HuH-7 (cell line): ENCODE data around the gene FBXW11.
A peak's percentile ranks its signal among the peaks of the same experiment; 100 is the strongest.
"Not testable (repeated sequence)": the region's sequence is repeated elsewhere in the genome, so short reads cannot be mapped to it uniquely, and the experiment has no call there.

Experiments
- DNase-seq: peaks from one replicate; pipeline ENCODE4 v3.0.0; 2011; ENCODE audit warnings: low spot score

Gene FBXW11

DNA sequence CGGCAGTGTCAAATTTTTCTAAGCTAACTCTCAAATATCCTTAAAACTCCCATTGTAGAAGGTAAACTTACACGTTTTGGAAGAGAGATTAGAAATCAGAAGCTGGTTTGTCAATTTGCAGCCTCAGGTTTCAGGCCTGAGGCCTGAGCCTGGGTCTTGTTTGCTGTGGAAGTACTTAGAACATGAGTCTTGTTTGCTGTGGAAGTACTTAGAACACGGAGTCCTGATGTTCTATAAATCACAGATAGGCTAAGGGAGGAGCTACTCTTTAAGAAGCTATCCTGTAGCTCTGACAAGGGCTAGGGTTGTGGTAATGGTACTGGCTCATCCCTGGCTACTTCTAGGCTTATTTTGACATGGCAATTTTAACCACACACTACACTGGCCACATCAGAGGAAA is 97.8 kb downstream of the FBXW11 start:
- DNase-seq: no peak

DNA sequence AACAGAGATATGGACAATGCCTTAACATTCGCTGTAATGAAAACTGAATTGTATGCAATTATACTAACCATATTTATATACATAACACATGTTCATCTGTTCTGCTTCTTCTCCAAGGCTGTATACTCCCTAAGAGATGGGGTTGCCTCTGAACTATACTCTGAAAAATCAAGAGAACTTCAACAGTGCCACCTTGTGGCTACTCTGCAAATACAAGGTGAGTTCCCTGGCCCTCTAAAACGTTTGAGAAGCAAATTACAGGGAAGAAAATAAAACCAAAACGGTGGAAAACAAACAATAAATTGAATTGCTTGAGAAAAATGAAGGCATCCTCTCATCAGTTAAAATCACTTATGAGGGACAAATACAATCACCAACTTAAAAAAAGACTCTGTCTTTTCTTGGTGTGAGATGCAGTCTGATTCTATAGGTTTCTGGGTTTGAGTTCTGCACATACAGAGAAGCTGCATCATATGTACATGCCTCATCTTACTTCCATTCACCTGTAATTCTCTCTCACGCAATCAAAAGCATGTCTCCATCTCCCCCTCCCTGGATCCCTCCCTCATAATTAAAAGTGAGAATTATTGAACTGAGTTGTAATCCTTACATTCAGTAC is 98.6 kb downstream of the FBXW11 start:
- DNase-seq: peak; percentile 40

DNA sequence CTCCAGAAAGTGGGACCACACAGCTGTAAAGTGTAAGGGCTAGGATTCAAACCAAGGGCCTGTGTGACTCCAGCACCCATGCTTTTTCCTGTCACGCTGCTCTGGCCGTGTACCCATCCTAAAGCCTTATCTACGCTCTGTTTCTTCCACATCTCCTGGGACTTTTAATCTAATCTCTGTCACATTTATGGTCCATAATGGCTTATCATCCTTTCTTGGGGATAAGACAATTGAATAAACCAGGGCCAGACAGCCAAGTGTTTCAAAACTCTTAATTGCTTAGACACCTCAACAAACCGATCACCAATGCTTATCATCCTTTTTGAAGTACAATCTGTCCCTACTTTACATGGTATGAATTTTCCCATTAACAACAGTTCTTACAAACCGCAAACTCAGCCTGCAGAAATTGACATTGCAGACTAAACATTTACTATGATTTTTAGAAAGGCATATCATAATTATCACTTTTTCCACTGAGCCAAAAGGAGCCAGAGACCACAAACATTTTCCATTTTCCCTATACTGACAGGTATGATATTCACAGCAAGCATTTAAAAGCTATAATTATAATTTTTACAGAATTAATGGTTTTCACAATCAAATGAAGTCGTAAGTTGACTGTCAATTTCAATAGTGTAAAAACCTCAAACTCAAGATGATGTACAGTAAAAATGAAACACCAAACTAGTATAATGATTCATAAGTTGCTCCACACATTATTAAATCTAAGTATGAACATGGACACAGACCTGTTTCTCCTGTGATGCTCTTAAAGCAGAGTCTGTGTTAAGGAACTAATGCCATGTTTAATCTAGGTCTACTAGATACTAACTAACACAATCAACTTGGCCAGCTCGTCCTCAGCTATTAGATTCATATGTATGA is 99.5 kb downstream of the FBXW11 start:
- no peak for DNase-seq

DNA sequence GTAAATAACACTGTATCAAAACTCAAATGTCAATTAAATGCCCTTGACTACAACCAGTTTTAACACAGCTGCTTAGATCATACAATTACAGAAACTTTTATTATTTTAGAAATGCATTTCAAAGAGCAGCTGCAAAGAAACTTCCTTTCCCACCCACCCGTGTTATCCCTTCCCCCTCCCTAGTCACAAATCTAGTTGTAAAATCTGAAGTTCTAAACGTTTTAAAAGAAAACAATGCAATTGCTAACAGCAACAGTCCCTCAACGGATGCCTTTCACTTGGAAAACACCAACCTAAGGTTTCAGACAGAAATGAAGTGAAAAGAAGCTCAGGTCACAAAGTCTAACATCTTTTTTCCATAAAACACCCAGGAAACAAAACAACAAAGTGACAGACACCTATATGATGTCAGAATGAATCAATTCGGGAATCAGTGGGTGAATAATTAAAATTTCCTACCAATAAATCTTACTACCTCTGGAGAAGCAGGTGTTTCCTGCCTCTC is 100.3 kb downstream of the FBXW11 start:
- DNase-seq: no peak

DNA sequence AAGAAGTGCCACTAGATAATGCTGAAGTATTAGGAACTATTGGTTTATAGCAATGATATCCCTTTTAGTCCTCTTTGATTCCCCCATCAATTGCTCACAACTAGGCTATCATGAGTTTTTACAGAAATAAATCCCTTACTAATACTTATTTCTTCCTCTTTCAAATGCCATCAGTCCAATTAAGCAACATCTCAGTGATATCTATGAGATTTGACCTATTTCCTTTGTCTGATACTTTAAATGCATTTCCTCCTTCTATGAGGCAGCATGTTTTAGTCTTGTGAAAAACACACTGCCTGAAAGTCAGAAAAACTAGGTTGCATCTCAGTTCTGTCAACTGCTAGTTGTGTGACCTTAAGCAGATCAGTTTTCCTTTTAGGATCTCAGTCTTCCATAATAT is 101.6 kb downstream of the FBXW11 start:
- no peak for DNase-seq

DNA sequence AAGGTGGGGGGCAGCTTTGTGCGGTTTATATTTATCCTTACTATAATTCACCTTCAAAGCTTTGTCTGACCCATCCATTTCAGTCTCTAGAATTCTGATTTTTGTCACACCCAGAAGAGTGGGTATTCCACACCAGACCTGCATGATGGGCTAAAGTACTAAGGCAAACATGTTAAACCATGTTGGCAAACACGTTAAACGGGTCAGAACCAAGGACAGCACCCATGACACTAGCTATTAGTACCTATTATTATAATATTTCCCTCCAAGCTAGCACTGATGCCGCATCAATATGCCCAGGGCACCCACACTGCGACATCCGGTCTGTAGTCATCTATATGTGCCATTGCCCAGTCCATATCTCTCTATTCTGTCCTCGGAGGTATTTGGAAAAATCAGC is 104.7 kb downstream of the FBXW11 start:
- no peak for DNase-seq

DNA sequence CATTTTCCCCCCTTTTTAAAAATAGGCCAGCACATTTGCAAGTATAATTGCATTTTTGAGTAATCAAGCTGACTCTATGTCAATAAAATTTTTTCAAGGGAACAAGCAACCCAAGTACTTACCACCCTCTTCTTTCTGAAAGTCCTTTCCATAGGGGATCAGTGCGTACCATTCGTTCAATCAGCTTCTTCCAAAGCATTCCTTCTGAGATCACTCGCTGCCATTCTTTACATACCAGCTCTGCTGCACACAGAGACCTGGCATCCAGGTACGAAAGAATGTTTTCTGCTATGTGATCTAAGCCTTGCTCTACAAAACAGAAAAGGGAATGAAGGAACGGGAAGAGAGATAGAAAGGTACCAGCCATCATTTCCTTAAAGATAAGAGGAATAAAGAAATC is 106.6 kb downstream of the FBXW11 start:
- no peak for DNase-seq

DNA sequence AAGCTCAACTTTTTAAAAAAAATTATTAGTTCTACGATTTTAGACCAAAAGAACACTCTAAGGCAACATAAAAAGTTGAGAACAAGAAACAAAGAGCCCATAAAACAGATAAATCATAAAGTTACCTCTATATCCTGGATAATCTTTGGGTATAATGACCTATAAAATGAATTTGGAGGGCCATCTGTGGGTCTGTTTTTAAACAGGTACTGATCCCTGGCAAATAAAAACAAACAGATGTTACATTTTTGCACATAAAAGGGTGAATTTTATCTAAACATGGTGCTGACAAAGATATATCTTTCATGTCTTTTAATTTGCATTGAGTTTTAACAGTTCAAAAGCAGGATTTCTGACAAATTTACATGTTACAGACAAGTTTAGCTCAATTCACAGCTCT is 107.6 kb downstream of the FBXW11 start:
- no peak for DNase-seq

DNA sequence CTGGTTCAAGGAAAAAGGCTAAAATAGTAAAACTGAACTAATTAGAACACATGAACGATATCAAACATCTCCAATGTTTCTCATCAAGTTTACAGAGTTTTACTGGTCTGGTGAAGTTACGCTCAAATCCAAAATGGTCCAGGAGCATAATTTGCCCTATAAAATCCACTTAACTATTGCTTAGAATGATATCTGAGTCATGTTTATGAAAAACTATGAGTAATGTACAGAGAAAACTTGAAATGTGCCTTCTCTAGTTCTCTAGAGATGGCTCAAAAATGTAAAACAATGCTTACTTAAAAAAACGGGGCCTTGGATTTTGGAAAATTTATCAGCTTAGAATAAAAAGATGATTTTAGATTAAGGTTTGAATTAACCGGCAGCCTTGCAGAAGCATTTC is 108.1 kb downstream of the FBXW11 start:
- DNase-seq: no peak

DNA sequence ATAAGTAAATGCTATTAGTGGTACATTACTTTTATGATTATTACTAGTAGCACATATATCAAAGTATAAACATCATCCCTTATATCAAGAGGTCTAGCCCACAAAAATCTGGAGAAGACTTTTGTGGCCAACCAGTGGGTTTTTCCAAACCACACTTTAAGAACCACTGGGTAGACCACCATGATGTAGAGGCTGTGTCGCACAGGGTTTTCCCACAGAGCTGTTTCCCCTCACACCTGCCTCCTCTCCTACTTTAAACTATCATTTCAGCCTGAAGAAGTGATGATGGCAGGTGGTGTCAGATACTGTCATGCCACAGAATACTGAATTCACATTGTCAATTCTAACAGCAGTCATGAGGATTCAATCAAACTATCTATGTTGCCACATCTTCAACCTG is 109.2 kb downstream of the FBXW11 start:
- DNase-seq: no peak

DNA sequence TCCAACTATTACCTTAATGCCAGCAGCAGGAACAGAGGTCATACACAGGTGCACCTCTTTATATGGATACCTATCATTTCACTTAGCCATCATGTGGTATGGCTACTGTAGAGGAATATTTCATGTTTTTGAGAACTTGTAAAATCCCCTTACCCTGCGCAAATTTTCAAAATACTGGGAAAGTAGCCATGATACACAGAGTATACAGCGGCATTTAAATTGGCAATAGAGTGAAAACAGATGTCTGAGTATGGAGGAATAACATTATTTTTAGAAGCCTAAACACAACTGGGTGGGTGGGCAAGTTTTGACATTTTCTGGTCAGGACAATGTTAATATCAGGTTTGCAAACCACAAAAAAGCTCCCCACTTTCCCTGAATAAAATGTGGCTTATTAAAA is 111.4 kb downstream of the FBXW11 start:
- no peak for DNase-seq

DNA sequence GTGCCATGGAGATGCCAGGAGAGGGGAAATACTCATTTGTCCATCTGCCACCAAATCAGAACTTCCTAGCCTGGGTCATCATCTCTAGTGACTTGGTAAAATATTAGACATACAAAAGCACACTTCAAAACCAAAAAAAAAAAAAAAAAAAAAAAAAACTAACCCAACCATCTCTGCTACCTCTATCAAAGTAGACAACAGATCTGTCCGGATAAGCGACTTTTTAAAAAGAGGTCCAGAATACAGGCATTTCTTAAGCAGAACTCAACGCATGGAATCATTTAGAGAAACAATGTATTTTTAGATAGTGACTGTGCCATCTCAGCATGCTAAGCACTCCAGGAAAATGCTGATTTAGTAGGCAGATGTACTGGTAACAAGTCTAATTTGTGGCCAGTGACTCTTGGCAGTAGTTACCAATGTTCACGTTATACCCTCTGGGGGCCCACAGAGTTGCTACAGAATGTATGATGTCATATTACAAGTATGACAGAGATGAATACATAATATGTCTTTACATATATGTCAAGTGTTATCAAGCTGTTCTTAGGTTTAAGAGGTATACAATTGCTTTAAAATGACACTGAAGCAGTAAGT is 113.0 kb downstream of the FBXW11 start:
- DNase-seq: no peak

DNA sequence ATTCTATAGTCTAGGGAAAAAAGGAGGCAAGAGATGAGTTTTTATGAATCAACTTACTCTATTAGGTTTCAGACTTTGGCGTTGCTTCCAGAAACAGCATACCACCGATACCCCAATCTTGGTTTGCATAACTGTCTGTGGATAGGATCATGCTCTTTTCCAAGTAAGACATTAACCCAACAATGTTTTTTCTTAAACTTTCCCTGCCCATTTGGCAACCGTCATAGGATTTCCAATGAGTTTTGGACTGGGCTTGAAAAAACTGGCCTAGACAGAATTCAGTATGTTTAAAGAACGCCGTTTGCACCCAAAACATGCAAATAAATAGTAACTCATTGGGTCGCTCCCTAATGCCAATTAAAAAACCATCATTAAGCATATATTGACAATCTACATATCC is 114.8 kb downstream of the FBXW11 start:
- no peak for DNase-seq

DNA sequence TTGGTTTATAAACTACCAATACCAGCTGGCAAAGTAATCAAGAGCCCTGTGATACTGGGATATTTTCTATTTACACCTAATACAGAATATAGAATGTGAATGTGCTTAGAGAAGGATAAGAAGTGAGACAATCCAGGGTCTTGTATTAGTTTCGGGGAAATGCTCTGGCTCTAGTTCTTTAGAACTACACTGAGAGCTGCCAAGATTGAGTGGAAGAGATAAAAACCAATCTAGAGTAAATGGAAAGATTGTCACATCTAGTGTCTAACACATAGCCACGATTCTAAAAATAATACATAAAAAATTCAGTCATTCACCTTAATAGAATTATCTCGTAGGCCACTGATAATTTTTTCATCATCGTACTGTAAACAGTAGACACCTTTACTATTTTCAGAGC is 115.3 kb downstream of the FBXW11 start:
- DNase-seq: no peak

DNA sequence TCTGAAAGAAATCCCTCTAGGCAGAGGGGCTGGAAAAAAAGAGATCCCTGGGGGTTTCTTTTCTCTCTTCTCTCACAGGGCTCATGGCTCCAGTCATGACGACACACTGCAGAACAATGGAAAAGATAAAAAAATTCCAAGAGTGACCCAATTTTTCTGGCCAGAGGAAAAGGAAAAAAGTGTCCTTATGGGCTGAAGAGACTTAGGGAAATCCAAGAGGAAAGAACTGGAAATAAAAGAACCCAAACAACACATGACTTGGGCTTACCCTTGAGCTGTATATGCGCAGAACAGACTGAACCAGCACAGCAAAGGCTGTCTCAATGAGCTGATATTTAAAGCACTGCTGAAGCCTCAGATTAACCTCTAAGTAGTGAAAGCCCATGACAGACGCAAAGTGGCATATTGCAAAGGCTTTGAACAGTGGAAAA is 118.4 kb downstream of the FBXW11 start:
- DNase-seq: no peak

DNA sequence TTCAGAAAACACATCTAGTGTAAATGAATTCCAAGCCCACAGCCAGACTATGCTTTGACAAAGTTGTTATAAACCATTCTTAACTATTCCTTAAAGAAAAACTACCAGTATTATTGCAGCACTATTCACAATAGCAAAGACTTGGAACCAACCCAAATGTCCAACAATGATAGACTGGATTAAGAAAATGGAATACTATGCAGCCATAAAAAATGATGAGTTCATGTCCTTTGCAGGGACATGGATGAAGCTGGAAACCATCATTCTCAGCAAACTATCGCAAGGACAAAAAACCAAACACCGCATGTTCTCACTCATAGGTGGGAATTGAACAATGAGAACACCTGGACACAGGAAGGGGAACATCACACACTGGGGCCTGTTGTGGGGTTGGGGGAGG is 120.4 kb downstream of the FBXW11 start:
- not testable (repeated sequence) for DNase-seq

DNA sequence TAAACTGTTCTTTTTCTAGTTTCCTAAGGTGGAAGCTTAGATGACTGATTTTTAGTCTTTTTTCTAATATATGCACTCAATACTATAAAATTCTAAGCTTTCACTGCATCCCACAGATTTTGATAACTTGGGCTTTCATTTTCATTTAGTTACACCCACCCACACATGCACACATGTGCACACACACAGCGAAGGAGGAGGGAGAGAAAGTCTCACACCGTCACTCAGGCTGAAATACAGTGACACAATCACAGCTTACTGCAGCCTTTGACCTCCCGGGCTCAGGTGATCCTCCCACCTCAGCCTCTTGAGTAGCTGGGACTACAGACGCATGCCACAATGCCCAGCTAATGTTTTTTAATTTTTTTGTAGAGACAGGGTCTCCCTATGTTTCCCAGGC is 124.3 kb downstream of the FBXW11 start:
- DNase-seq: no peak

DNA sequence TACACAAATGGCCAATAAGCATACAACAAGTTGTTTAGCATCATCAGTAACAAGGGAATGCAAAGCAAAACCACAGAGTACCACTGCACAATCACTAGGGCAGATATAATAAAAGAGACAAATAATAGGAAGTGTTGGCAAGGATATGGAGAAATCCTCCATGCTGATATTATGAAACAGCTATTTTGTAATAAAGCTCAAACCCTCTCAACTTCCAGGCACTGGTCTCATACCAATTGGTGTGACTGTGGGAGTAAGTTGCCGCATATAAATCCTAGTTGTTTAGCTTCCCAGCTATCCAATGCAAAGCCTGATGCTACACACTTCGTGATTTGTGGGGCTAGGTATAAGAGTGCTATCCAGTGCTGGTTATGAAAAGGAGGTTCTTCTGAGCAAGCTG is 132.2 kb downstream of the FBXW11 start:
- DNase-seq: no peak

DNA sequence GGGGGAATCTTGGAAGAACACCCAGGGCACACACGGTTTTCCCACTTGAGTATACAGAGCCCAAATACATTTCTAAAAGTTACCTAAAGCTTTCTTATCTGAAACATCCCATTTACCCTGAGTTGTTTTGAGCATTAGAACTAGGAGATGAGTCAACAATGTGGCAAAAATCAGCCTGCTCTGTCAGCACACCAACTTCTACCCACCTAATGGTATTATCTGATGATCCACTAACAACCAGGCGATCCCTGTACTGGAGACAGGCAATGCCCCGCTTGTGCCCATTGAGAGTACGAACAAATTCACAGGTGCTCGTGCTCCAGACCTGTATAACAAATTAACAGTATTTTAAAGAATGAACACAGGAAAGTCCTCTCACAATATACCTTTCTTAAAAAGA is 133.8 kb downstream of the FBXW11 start:
- DNase-seq: no peak

DNA sequence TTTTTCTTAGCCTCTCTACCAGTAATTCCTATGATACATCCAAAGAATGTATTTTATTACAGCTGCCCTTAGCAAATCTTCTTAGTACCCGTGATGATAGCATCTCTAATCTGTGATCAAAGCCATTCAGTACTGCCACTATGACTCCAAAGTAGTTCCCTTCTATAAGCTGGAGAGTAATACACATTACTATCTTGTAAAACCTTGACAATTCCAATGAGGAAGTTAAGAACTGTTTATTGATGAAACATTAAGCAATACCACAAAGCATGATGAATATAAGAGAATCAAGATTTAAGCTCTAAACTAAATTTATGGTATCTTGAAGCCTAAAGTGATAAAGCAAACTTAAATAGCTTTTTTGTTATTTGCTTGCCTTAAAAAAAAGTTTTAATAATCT is 134.7 kb downstream of the FBXW11 start:
- DNase-seq: no peak

DNA sequence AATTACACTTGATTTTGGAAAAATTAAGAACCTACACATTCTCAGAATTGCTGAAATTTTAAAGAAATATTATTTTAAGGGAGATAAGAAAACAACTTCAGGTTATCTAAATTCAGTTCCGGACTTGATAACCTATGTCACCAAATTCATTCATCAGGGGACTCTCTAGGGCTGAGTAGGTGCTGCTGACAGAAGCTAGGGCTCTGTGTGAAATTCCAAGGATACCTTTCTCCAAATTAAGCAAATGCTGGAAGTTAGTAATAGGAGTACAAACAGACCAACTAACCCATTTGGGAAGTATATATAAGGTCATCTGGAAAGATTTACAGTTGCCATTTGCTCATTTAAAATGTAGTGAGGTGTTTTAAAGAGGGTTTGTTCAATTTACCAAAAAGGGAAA is 136.5 kb downstream of the FBXW11 start:
- no peak for DNase-seq

DNA sequence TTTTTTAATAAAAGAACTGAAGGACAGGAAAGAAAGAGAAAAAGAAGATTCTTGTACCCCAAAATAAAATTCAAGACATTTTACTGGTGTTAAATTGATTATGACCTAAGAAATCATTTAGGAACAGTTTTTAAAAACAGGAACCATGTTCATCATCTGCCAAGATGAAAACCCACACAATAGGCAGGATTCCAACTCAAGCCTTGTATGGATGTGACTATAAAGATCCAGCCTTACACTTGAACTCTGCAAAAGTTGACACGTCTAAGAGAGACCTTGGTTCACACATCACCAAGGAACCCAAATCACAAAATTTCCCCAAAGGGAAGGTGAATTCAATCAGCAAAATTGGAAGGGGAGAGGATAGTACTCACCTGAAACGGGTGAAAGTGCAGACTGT is 138.2 kb downstream of the FBXW11 start:
- no peak for DNase-seq

DNA sequence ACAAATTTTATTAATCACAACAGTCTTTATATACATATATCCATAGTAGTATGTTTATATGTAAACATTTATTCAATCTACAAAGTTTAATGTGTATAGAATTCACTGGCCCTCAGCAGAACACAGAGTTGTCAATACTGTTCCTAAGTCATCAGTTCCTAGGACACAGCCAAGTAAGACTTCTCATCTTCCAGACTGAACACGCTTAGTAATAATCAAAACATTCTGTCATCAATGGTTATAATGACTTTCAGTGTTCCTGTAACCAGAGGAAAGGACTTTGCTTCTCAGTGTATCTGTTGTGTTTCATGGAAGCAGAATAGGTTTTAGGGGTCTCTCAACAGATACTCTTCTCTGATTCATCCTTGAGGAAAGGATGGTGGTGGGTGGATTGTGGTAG is 138.7 kb downstream of the FBXW11 start:
- no peak for DNase-seq
